Mesothelial cell of epicardium (in vitro differentiated cells): ENCODE measurements around the gene SHB. TPM values are rescaled to one million over a fixed set of nuclear protein-coding genes. Genes with fewer than 3 reads are reported as not detected.

Experiments
- DNase-seq, 2 experiments: peaks; one replicate each; pipeline ENCODE4 v3.0.0; 2021; ENCODE audit warnings: low spot score in 2 of 2; ENCODE audit not compliant: unreplicated experiment in 2 of 2
- H3K27ac Mint-ChIP-seq: 2 replicates; pipeline ENCODE4 v1.8.0; 2021; ENCODE audit warnings: mixed read lengths
- H3K27me3 Mint-ChIP-seq: 2 replicates; pipeline ENCODE4 v1.8.0; 2021; ENCODE audit warnings: low read depth, mixed read lengths
- H3K36me3 Mint-ChIP-seq: 2 replicates; pipeline ENCODE4 v1.8.0; 2021; ENCODE audit warnings: mixed read lengths
- H3K4me1 Mint-ChIP-seq: 2 replicates; pipeline ENCODE4 v1.8.0; 2021; ENCODE audit warnings: mixed read lengths
- H3K4me3 Mint-ChIP-seq: 2 replicates; pipeline ENCODE4 v1.8.0; 2021; ENCODE audit warnings: mild to moderate bottlenecking, moderate library complexity, mixed read lengths
- H3K9me3 Mint-ChIP-seq: 2 replicates; pipeline ENCODE4 v1.8.0; 2021; ENCODE audit warnings: mixed read lengths
- total RNA-seq: library from RNA; stranded (reverse); gene quantifications from 3 replicates; pipeline ENCODE4 v1.2.1, GENCODE V29; 2021
- TF ChIP-seq, protein P1 (sequence below): fragments of 200-600 bp; sonication (generic); IDR thresholded peaks from one replicate; pipeline ENCODE4 v1.5.0; 2021; ENCODE audit warnings: antibody characterized with exemption; ENCODE audit not compliant: unreplicated experiment

SHB gene
- total RNA-seq, 1 donor from 2014 or later: 35.5 TPM

GRCh38 chr9:38060681-38061080 is 8.3 kb downstream of the SHB start:
- H3K4me1 Mint-ChIP-seq: peaks cover 63% of the 10 kb centered on the region
- H3K9me3 Mint-ChIP-seq: no peaks in the 10 kb centered on the region
- TF ChIP-seq, protein P1, sequence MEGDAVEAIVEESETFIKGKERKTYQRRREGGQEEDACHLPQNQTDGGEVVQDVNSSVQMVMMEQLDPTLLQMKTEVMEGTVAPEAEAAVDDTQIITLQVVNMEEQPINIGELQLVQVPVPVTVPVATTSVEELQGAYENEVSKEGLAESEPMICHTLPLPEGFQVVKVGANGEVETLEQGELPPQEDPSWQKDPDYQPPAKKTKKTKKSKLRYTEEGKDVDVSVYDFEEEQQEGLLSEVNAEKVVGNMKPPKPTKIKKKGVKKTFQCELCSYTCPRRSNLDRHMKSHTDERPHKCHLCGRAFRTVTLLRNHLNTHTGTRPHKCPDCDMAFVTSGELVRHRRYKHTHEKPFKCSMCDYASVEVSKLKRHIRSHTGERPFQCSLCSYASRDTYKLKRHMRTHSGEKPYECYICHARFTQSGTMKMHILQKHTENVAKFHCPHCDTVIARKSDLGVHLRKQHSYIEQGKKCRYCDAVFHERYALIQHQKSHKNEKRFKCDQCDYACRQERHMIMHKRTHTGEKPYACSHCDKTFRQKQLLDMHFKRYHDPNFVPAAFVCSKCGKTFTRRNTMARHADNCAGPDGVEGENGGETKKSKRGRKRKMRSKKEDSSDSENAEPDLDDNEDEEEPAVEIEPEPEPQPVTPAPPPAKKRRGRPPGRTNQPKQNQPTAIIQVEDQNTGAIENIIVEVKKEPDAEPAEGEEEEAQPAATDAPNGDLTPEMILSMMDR: no peak
- DNase-seq: no peak
- no peaks in the 10 kb centered on the region for H3K27me3 Mint-ChIP-seq
- H3K36me3 Mint-ChIP-seq: peaks cover 6% of the 10 kb centered on the region
- peak overlapping the region; percentile 12 for H3K27ac Mint-ChIP-seq
- no peak overlapping the region for H3K4me3 Mint-ChIP-seq

GRCh38 chr9:38059233-38059936 is 9.6 kb downstream of the SHB start:
- no peak for DNase-seq
- no peaks in the 10 kb centered on the region for H3K27me3 Mint-ChIP-seq
- peaks cover 6% of the 10 kb centered on the region for H3K36me3 Mint-ChIP-seq
- peaks cover 53% of the 10 kb centered on the region for H3K4me1 Mint-ChIP-seq
- H3K4me3 Mint-ChIP-seq: no peak overlapping the region
- TF ChIP-seq, protein P1: no peak
- H3K27ac Mint-ChIP-seq: peak overlapping the region; percentile 40
- H3K9me3 Mint-ChIP-seq: no peaks in the 10 kb centered on the region

GRCh38 chr9:38058452-38059232 is 10.4 kb downstream of the SHB start:
- peak overlapping the region; percentile 13 for H3K27ac Mint-ChIP-seq
- peaks cover 49% of the 10 kb centered on the region for H3K4me1 Mint-ChIP-seq
- H3K27me3 Mint-ChIP-seq: no peaks in the 10 kb centered on the region
- TF ChIP-seq, protein P1: no peak
- H3K36me3 Mint-ChIP-seq: peaks cover 6% of the 10 kb centered on the region
- no peak for DNase-seq
- H3K9me3 Mint-ChIP-seq: no peaks in the 10 kb centered on the region
- no peak overlapping the region for H3K4me3 Mint-ChIP-seq

DNA sequence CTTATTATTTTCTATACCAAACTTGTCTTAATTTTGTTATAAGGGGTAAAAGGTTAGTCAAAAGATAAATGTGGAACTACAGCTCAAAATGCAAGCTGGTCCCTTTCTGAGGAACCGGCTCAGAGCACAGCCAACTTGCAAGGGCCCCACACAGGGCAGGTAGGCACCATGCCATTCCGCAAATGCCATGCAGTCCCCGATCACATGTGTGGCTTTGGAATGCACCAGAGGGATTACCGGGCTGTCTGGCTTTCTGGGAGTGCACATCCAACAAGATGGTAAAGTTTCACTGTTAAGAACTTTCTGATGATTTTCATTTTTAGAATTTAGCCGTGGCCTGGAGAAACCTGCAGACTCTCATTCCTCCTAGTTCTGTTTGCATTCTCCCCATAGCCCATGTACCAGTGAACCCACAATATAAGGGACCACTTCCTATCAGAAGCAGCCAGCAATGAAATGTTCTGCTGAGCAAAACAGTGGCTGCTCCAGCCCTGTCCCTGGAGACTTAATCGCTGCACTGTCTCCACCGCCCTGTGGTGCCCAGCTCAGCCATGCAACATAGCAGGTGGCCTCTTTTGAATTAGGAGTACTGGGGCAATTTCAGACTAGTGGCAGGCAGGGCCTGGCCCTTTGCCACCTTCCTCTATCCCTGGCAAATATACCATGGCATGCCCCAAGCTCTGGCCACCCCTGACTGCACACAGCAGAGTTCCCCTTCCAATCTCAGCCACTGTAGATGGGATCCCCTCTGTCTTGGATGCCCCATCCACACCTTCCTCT is 11.4 kb downstream of the SHB start:
- TF ChIP-seq, protein P1: no peak
- peaks cover 43% of the 10 kb centered on the region for H3K4me1 Mint-ChIP-seq
- H3K4me3 Mint-ChIP-seq: no peak overlapping the region
- peak overlapping the region; percentile 13 for H3K27ac Mint-ChIP-seq
- H3K9me3 Mint-ChIP-seq: no peaks in the 10 kb centered on the region
- no peaks in the 10 kb centered on the region for H3K27me3 Mint-ChIP-seq
- DNase-seq: no peak
- H3K36me3 Mint-ChIP-seq: peaks cover 6% of the 10 kb centered on the region

GRCh38 chr9:38054653-38055052 is 14.4 kb downstream of the SHB start:
- Mint-ChIP-seq H3K27me3 (no peaks in the 10 kb centered on the region), H3K4me1 (peaks cover 33% of the 10 kb centered on the region), H3K27ac (no peak overlapping the region), H3K9me3 (no peaks in the 10 kb centered on the region), H3K36me3 (peaks cover 7% of the 10 kb centered on the region), H3K4me3 (no peak overlapping the region)
- TF ChIP-seq, protein P1: no peak
- no peak for DNase-seq
